HG03432 (cell line): Measurements from ENCODE around the gene DOCK3.
A peak's percentile ranks its signal among the peaks of the same experiment; 100 is the strongest.
"Not testable (repeated sequence)": the region's sequence is repeated elsewhere in the genome, so short reads cannot be mapped to it uniquely, and the experiment has no call there.

Source experiments
- ATAC-seq: cut with Tn5 transposase; IDR thresholded peaks from one replicate; pipeline ENCODE4 v1.9.1; 2021; ENCODE audit warnings: mild to moderate bottlenecking, moderate library complexity; ENCODE audit not compliant: unreplicated experiment

DOCK3 gene

GRCh38 chr3:50673931-50674330 is 796 bp upstream of the DOCK3 start:
- ATAC-seq, result no peak

GRCh38 chr3:50675179-50676030 is 678 bp downstream of the DOCK3 start:
- ATAC-seq, result peak; percentile 36

- no peak for ATAC-seq
Measured at GRCh38 chr3:50676031-50676705, 1.4 kb downstream of the DOCK3 start.

GRCh38 chr3:50687127-50687751 is 12.5 kb downstream of the DOCK3 start:
- ATAC-seq, result no peak

- no peak for ATAC-seq
Measured at GRCh38 chr3:50687916-50688315, 13.2 kb downstream of the DOCK3 start.

GRCh38 chr3:50688602-50689001 is 13.9 kb downstream of the DOCK3 start:
- ATAC-seq, result not testable (repeated sequence)

GRCh38 chr3:50689558-50689957 is 14.8 kb downstream of the DOCK3 start:
- no peak for ATAC-seq

- ATAC-seq, result no peak
Measured at GRCh38 chr3:50695031-50695430, 20.3 kb downstream of the DOCK3 start.

- ATAC-seq, result no peak
Measured at GRCh38 chr3:50696276-50696675, 21.5 kb downstream of the DOCK3 start.

- ATAC-seq, result no peak
Measured at GRCh38 chr3:50698269-50698668, 23.5 kb downstream of the DOCK3 start.

GRCh38 chr3:50708620-50709019 is 33.9 kb downstream of the DOCK3 start:
- no peak for ATAC-seq

GRCh38 chr3:50714946-50715345 is 40.2 kb downstream of the DOCK3 start:
- ATAC-seq, result no peak

- no peak for ATAC-seq
Measured at GRCh38 chr3:50724831-50725230, 50.1 kb downstream of the DOCK3 start.

- ATAC-seq, result no peak
Measured at GRCh38 chr3:50734985-50735384, 60.3 kb downstream of the DOCK3 start.

GRCh38 chr3:50737193-50737905 is 62.6 kb downstream of the DOCK3 start:
- ATAC-seq, result no peak

GRCh38 chr3:50737906-50738598 is 63.3 kb downstream of the DOCK3 start:
- no peak for ATAC-seq

GRCh38 chr3:50743643-50744042 is 68.9 kb downstream of the DOCK3 start:
- no peak for ATAC-seq

- ATAC-seq, result no peak
Measured at GRCh38 chr3:50749822-50750221, 75.1 kb downstream of the DOCK3 start.

GRCh38 chr3:50759015-50759414 is 84.3 kb downstream of the DOCK3 start:
- no peak for ATAC-seq

- no peak for ATAC-seq
Measured at GRCh38 chr3:50777680-50778079, 103.0 kb downstream of the DOCK3 start.

GRCh38 chr3:50781766-50782165 is 107.0 kb downstream of the DOCK3 start:
- ATAC-seq, result not testable (repeated sequence)
